Effector CD4-positive, alpha-beta T cell (primary cell): ENCODE measurements around the gene HECTD4.
"Not testable (repeated sequence)": the region's sequence is repeated elsewhere in the genome, so short reads cannot be mapped to it uniquely, and the experiment has no call there.

Experiments used
- DNase-seq: peaks from one replicate; pipeline ENCODE4 v3.0.0-alpha.2; 2020

HECTD4 gene

DNA sequence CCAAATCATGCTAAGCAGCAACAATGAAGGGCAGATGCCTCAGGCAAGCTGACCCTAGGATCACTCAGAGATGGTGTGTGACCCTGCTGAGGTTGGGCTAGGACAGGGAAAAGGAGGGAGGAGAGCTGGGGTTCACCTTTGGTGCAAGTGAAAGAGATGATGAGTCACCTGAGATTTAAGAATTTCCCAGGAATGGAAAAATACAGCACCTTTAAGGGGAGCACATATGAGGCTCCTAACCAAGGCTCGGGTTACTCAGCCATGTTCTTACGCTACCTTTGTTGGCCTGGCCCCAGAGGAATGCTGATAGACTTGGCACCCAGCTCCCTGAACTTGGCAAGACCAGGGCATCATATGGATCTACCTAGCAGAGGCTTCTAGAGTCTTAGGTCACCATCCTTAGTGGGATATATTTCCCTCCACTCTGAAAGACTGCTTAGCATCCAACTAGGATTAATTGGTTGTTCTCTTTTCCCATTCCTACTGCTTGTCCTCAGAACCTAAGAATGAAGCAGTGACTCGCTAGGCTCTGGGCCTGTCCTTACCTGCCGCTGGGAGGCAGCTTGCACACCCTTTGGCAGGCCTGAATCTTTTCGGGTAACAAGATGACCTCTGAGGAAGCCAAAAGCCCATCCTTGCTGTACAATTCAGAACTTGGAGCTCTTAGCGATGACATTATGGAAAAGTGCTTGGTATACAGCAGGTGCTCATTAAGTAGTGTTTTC is 269.7 kb downstream of the HECTD4 start:
- DNase-seq, result no peak

GRCh38 chr12:112111931-112112330 is 270.3 kb downstream of the HECTD4 start:
- no peak for DNase-seq

DNA sequence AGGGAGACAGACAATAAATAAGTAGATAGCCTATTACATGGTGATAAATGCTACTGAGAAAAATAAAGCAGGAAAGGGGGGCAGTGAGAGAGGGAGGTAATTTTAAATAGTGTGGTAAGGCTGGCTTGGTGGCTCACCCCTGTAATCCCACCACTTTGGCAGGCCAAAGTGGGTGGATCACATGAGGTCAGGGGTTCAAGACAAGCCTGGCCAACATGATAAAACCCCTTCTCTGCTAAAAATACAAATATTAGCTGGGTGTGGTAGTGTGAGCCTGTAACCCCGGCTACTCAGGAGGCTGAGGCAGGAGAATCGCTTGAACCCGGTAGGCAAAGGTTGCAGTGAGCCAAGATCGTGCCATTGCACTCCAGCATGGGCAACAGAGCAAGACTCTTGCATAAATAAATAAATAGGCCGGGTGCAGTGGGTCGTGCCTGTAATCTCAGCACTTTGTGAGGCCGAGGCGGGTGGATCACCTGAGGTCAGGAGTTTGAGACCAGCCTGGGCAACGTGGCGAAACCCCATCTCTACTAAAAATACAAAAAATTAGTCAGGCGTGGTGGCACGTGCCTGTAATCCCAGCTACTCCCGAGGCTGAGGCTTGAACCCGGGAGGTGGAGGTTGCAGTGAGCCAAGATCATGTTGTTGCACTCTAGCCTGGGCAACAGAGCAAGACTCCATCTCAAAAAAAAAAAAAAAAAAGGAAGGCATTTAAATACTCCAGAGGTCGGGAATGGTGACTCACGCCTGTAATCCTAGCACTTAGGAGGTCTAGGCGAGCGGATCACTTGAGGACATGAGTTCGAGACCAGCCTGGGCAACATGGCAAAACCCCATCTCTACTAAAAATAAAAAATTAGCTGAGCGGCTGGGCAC is 271.2 kb downstream of the HECTD4 start:
- not testable (repeated sequence) for DNase-seq
